ENCODE data around the gene PLXDC2. TPM values are rescaled to one million over a fixed set of nuclear protein-coding genes. Genes with fewer than 3 reads are reported as not detected.

The PLXDC2 gene
- total RNA-seq, 1 experiment from 2014 or later: 38.7 TPM

DNA sequence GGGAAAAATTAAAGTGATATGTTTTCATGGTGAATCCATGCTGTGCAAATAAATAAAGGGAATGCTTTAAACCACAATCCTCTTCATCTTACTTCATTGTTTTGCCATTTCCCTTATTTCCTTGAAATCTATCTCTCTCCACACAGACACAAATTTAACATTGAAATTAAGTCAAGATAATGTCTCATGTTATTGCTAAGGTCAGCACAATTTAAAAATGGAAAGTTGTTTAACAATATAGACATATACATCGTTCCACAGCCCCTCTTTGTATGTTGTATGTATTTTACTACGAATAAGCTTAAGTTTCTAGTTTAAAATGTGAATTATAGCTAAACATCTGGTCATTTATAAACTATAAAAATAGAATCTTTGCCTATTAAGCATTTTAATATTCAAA lies 256.9 kb downstream of the PLXDC2 start:
- H3K9ac ChIP-seq (ENCODE audit: extremely low read depth, insufficient read length, low read length): no peak overlapping the region
- no peak overlapping the region for H3K4me2 ChIP-seq (ENCODE audit: insufficient read depth, insufficient read length, low read length)
- Mint-ChIP-seq H3K27me3 (ENCODE audit: low read depth) (no peaks in the 10 kb centered on the region), H3K4me1 (peaks cover 3 to 4% of the 10 kb centered on the region in 2 experiments), H3K27ac (no peak overlapping the region), H3K9me3 (peaks cover 0 to 4% of the 10 kb centered on the region in 2 experiments; a peak in 2 of 5 replicates), H3K4me3 (no peak overlapping the region), H3K36me3 (ENCODE audit: insufficient read depth in 1 of 3, low read depth in 3 of 3) (peaks cover 16 to 29% (median 26%) of the 10 kb centered on the region in 3 experiments)
- H3K9me3 ChIP-seq (ENCODE audit: control insufficient read depth, low read depth, low read length): no peaks in the 10 kb centered on the region
- H2BK20ac ChIP-seq (ENCODE audit: low read depth, low read length, poor library complexity, severe bottlenecking): no peak overlapping the region
- H3K18ac ChIP-seq (ENCODE audit: insufficient read length, low read depth, low read length): no peak overlapping the region
- DNase-seq: no peak
- H3K27ac ChIP-seq (ENCODE audit: insufficient read length, low read depth, low read length): no peak overlapping the region
- H3K4me1 ChIP-seq (ENCODE audit: insufficient read depth, low read length): no peaks in the 10 kb centered on the region
- H2BK15ac ChIP-seq (ENCODE audit: low read depth, low read length): no peak overlapping the region
- H3K23ac ChIP-seq (ENCODE audit: insufficient read length, low read depth, low read length): no peak overlapping the region
- H3K79me1 ChIP-seq (ENCODE audit: insufficient read depth, low read depth, low read length, poor library complexity, severe bottlenecking): no peaks in the 10 kb centered on the region
- no peak overlapping the region for H2AFZ ChIP-seq (ENCODE audit: low read length)
- H4K20me1 ChIP-seq (ENCODE audit: control insufficient read depth, insufficient read depth, insufficient read length): no peaks in the 10 kb centered on the region
- no peak overlapping the region for H2BK120ac ChIP-seq (ENCODE audit: low read depth, low read length, poor library complexity, severe bottlenecking)
- no peak overlapping the region for H2AK5ac ChIP-seq (ENCODE audit: insufficient read length, low read length)
- no peak overlapping the region for H3T11ph ChIP-seq (ENCODE audit: low read length)
- H4K91ac ChIP-seq (ENCODE audit: insufficient read length, low read depth, low read length): no peak overlapping the region
- H3K56ac ChIP-seq (ENCODE audit: insufficient read length, low read depth, low read length): no peak overlapping the region
- no peaks in the 10 kb centered on the region for H3K23me2 ChIP-seq (ENCODE audit: insufficient read length, low read depth, low read length, poor library complexity, severe bottlenecking)
- H2BK5ac ChIP-seq (ENCODE audit: insufficient read length, low read length): no peak overlapping the region
- H3K14ac ChIP-seq (ENCODE audit: insufficient read depth, low read length): no peak overlapping the region
- no CpG with 5 or more reads among the region's 2 CpGs for WGBS (ENCODE audit: extremely low coverage, insufficient read length, low lambda C conversion rate)
- H3K79me2 ChIP-seq (ENCODE audit: insufficient read depth, low read length): no peaks in the 10 kb centered on the region
- H4K5ac ChIP-seq (ENCODE audit: insufficient read length, low read depth, low read length): no peak overlapping the region
- no peak overlapping the region for H3K4ac ChIP-seq (ENCODE audit: low read depth, low read length)
- H2BK12ac ChIP-seq (ENCODE audit: insufficient read length, low read depth, low read length): no peak overlapping the region
- no peak overlapping the region for H4K8ac ChIP-seq (replicated peaks; ENCODE audit: insufficient read length, low read depth, low read length)
- TF ChIP-seq, protein P1, sequence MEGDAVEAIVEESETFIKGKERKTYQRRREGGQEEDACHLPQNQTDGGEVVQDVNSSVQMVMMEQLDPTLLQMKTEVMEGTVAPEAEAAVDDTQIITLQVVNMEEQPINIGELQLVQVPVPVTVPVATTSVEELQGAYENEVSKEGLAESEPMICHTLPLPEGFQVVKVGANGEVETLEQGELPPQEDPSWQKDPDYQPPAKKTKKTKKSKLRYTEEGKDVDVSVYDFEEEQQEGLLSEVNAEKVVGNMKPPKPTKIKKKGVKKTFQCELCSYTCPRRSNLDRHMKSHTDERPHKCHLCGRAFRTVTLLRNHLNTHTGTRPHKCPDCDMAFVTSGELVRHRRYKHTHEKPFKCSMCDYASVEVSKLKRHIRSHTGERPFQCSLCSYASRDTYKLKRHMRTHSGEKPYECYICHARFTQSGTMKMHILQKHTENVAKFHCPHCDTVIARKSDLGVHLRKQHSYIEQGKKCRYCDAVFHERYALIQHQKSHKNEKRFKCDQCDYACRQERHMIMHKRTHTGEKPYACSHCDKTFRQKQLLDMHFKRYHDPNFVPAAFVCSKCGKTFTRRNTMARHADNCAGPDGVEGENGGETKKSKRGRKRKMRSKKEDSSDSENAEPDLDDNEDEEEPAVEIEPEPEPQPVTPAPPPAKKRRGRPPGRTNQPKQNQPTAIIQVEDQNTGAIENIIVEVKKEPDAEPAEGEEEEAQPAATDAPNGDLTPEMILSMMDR (conservative IDR thresholded peaks at IDR 0.05): no peak
- no peaks in the 10 kb centered on the region for H3K27me3 ChIP-seq (ENCODE audit: insufficient read depth, low read length)

All from H9 (cell line).